Measurements from ENCODE around the gene LATS2.

DNA sequence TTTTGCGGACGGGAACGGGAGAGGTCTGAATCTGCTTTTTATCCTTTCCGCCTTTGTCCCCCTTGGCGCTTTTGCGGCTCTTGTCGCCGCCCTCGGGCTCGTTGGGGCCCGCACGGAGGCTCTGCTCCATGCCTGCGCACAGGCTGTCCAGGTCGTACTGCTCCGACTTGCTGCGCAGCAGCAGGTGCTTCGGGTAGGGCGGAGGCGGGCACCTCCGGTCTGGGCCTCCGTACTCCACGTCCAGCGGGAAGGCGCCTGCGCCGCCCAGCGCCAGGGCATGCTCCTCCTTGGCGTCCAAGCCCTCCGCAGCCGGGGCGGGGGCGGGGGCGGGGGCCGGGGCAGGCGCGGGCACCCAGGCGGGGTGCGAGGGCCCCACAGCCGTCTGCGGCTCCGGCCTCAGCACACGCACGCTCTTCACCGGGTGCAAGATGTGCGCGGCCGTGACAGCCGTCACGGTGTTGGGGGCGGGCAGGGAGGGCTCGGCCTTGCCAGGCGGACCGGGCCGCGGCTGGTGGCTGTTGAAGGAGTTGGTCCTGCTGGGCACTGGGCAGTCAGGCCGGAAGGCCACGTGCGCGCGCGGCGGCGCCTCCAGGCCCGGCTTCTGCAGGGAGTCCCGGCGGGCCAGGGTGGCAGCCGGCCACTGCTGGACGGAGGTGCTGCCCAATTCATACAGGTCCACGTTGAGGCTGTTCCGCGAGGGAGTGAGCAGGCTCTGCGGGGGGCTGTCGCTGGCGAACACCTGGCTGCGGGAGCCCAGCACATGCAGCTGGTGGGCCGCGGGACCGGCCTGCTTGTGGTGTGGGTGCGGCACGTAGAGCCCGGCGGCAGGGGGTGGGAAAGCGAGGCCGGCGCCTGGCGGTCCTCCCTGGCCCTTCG lies 73.1 kb downstream of the LATS2 start:
- TF ChIP-seq, protein P1, sequence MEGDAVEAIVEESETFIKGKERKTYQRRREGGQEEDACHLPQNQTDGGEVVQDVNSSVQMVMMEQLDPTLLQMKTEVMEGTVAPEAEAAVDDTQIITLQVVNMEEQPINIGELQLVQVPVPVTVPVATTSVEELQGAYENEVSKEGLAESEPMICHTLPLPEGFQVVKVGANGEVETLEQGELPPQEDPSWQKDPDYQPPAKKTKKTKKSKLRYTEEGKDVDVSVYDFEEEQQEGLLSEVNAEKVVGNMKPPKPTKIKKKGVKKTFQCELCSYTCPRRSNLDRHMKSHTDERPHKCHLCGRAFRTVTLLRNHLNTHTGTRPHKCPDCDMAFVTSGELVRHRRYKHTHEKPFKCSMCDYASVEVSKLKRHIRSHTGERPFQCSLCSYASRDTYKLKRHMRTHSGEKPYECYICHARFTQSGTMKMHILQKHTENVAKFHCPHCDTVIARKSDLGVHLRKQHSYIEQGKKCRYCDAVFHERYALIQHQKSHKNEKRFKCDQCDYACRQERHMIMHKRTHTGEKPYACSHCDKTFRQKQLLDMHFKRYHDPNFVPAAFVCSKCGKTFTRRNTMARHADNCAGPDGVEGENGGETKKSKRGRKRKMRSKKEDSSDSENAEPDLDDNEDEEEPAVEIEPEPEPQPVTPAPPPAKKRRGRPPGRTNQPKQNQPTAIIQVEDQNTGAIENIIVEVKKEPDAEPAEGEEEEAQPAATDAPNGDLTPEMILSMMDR (IDR thresholded peaks at IDR 0.05; ENCODE audit: insufficient read depth, low read length) = no peak
- TF ChIP-seq POLR2AphosphoS5 (IDR thresholded peaks at IDR 0.05; ENCODE audit: low read depth) = no peak
- TF ChIP-seq GABPA (IDR thresholded peaks at IDR 0.05; ENCODE audit: low read depth) = no peak
- TF ChIP-seq REST (IDR thresholded peaks at IDR 0.05; ENCODE audit: insufficient replicate concordance, low read depth) = no peak
